ENCODE data around the gene CEACAM8. TPM values are rescaled to one million over a fixed set of nuclear protein-coding genes. Genes with fewer than 3 reads are reported as not detected.

CEACAM8 gene
- total RNA-seq, 1 experiment from 2014 or later, result not detected

DNA sequence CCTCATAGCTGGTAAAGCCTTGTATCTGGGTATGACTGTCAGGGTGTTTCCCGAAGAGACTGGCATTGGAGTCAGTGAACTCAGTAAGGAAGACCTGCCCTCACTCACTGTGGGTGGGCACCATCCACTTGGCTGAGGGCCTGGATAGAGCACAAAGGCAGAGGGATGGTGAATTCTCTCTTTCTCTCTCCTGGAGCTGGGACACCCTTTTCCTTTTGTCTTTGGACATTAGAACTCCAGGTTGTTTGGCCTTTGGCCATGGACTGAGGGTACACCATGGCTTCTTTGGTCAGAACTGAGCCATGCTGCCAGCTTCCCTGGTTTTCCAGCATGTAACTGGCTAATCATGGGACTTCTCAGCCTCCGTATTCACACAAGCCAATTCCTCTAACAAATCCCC is 61.8 kb downstream of the CEACAM8 start:
- no peak for ATAC-seq
- no peaks in the 10 kb centered on the region for H3F3A ChIP-seq (ENCODE audit: low read length, unreplicated experiment)
- no peaks in the 10 kb centered on the region for H3K9me2 ChIP-seq (replicated peaks; ENCODE audit: low read length)
- no peaks in the 10 kb centered on the region for H3K79me2 ChIP-seq (ENCODE audit: low read length)
- CTCF ChIA-PET, result interaction anchor here (0.5 kb wide), 1 partner anchor 82 kb away, joined by 3 read pairs; no protein-coding TSS in a partner anchor
- no TSS peak for BruUV-seq (replicated peaks)
- H3K9ac ChIP-seq (ENCODE audit: low read length), result no peak overlapping the region
- H3K27me3 ChIP-seq (ENCODE audit: low read length), result no peaks in the 10 kb centered on the region
- H2AFZ ChIP-seq (ENCODE audit: low read length), result no peak overlapping the region
- DNase-seq, result no peak
- H3K4me3 ChIP-seq (ENCODE audit: low read length), result no peak overlapping the region
- H3K36me3 ChIP-seq (ENCODE audit: low read depth, low read length), result no peaks in the 10 kb centered on the region
- no peaks in the 10 kb centered on the region for H3K9me3 ChIP-seq (ENCODE audit: low read length)
- H3K4me2 ChIP-seq (ENCODE audit: low read length), result no peak overlapping the region
- POLR2A ChIA-PET (ENCODE audit: unreplicated experiment), result no interaction called here
- intact Hi-C loops (cut with micrococcal nuclease), result no loop called here
- TF ChIP-seq EZH2 (IDR thresholded peaks at IDR 0.05; ENCODE audit: low read length, unreplicated experiment) (no peak), EZH2phosphoT487 (IDR thresholded peaks at IDR 0.05; ENCODE audit: borderline replicate concordance, low read length) (no peak)
- TF ChIP-seq, protein P1, sequence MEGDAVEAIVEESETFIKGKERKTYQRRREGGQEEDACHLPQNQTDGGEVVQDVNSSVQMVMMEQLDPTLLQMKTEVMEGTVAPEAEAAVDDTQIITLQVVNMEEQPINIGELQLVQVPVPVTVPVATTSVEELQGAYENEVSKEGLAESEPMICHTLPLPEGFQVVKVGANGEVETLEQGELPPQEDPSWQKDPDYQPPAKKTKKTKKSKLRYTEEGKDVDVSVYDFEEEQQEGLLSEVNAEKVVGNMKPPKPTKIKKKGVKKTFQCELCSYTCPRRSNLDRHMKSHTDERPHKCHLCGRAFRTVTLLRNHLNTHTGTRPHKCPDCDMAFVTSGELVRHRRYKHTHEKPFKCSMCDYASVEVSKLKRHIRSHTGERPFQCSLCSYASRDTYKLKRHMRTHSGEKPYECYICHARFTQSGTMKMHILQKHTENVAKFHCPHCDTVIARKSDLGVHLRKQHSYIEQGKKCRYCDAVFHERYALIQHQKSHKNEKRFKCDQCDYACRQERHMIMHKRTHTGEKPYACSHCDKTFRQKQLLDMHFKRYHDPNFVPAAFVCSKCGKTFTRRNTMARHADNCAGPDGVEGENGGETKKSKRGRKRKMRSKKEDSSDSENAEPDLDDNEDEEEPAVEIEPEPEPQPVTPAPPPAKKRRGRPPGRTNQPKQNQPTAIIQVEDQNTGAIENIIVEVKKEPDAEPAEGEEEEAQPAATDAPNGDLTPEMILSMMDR (conservative IDR thresholded peaks at IDR 0.05; ENCODE audit: low read depth, low read length), result no peak
- peaks cover 18% of the 10 kb centered on the region for H3K4me1 ChIP-seq (ENCODE audit: insufficient read depth, low read length)
- H3K27ac ChIP-seq (ENCODE audit: low read length), result no peak overlapping the region
- H4K20me1 ChIP-seq (ENCODE audit: low read length), result no peaks in the 10 kb centered on the region

DNA sequence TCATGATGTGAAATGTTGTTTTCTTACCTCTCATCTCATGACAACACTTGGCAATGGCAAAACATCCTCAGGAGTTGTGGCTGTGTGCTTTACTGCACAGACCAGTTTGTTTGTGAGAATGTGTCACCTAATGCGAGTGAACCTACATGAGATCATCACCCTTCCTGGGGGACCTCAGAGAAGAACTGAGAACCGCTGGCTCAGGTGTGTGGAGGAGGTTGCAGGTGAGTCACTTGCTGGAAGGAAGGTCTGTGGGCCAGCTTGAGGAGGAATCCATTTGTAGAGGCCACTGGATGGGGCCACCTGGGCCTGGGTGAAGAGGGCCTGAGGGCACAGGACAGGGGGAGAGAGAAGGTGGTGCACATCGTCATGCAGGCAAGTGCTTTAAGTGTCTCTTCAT is 63.4 kb downstream of the CEACAM8 start:
- ATAC-seq (peak; percentile 63), DNase-seq (peak; percentile 84)
- Histone ChIP-seq H3F3A (ENCODE audit: low read length, unreplicated experiment) (no peaks in the 10 kb centered on the region), H3K4me1 (ENCODE audit: insufficient read depth, low read length) (peaks cover 18% of the 10 kb centered on the region), H3K4me3 (ENCODE audit: low read length) (no peak overlapping the region), H3K27me3 (ENCODE audit: low read length) (no peaks in the 10 kb centered on the region), H2AFZ (ENCODE audit: low read length) (no peak overlapping the region), H3K27ac (ENCODE audit: low read length) (peak overlapping the region; percentile 30; the same call in 1 of the 2 replicates), H3K9ac (ENCODE audit: low read length) (no peak overlapping the region), H3K79me2 (ENCODE audit: low read length) (no peaks in the 10 kb centered on the region), H3K9me3 (ENCODE audit: low read length) (no peaks in the 10 kb centered on the region), H3K9me2 (replicated peaks; ENCODE audit: low read length) (no peaks in the 10 kb centered on the region), H3K36me3 (ENCODE audit: low read depth, low read length) (no peaks in the 10 kb centered on the region), H3K4me2 (ENCODE audit: low read length) (0 out of 2 replicates have a peak overlapping the region, but pooled peaks have one; percentile 14), H4K20me1 (ENCODE audit: low read length) (no peaks in the 10 kb centered on the region)
- TF ChIP-seq EZH2phosphoT487 (IDR thresholded peaks at IDR 0.05; ENCODE audit: borderline replicate concordance, low read length), result no peak
- TF ChIP-seq, protein P1 (conservative IDR thresholded peaks at IDR 0.05; ENCODE audit: low read depth, low read length), result no peak
- no peak for TF ChIP-seq EZH2 (IDR thresholded peaks at IDR 0.05; ENCODE audit: low read length, unreplicated experiment)
- BruUV-seq (replicated peaks), result no TSS peak
- intact Hi-C loops (cut with micrococcal nuclease), result no loop called here
- ChIA-PET CTCF (interaction anchor here (0.8 kb wide), 1 partner anchor 27 kb away, joined by 3 read pairs; no protein-coding TSS in a partner anchor), POLR2A (ENCODE audit: unreplicated experiment) (no interaction called here)

Other genes with a start within 250 kb of the CEACAM8 start
- 4.1 and 4.5 TPM in 2 replicates for gene CNFN, start 204.6 kb downstream of the CEACAM8 start, total RNA-seq (2014; rRNA removed)
- 2.1 and 3.7 TPM in 2 replicates for gene LIPE, start 167.5 kb downstream of the CEACAM8 start, total RNA-seq (2014; rRNA removed)
- gene CXCL17, start 152.0 kb downstream of the CEACAM8 start, total RNA-seq (2014; rRNA removed), result 0.98 TPM in 1 of 2 replicates, not detected in the other
- gene CEACAM1, start 66.4 kb downstream of the CEACAM8 start, total RNA-seq (2014; rRNA removed), result 0.81 and 0.95 TPM in 2 replicates
- gene PSG3, start 145.6 kb upstream of the CEACAM8 start, total RNA-seq (2014; rRNA removed), result not detected in 2 replicates
- not detected in 2 replicates for gene PSG8, start 170.8 kb upstream of the CEACAM8 start, total RNA-seq (2014; rRNA removed)

All from PC-3 (cell line).